Measurements from ENCODE around the gene CLEC4M. TPM values are rescaled to one million over a fixed set of nuclear protein-coding genes. Genes with fewer than 3 reads are reported as not detected.

The CLEC4M gene
- total and polyA plus RNA-seq, 2 donors (not counting 1 experiment from before 2014, with no cell fraction given): not detected

DNA sequence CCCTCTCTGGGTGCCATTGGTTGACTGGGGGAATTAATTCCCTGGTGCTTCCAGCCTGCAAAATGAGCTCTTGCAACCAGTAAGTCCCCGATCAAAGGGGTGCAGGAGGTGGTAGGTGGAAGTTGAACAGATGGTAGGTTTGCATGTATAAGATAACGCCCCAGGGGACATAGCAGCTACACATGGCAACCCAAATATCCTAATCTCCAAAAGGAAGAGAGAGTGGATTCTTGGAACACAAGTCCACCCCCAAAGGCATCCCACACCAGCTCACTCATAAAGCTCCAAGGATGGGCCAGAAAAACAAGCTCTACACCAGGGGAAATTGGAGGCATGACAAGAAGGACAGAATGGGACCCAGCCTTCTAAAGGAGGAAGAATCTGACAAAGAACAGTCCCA is 20.5 kb upstream of the CLEC4M start:
- Histone ChIP-seq H3K79me2 (ENCODE audit: control insufficient read depth, insufficient read depth, low read length) (no peaks in the 10 kb centered on the region), H3K36me3 (ENCODE audit: control insufficient read depth, insufficient read depth, low read length) (no peaks in the 10 kb centered on the region), H3K9me3 (ENCODE audit: control insufficient read depth, insufficient read depth, low read depth, low read length) (no peaks in the 10 kb centered on the region), H3K27ac (ENCODE audit: insufficient read depth, low read length) (no peak overlapping the region), H3K4me3 (replicated peaks in 1 of 4; ENCODE audit: control extremely low read depth in 1 of 4, insufficient read depth in 1 of 4, low read depth in 3 of 4, low read length in 4 of 4) (no peak overlapping the region), H4K20me1 (ENCODE audit: control insufficient read depth, extremely low read depth, insufficient read depth, low read length) (no peaks in the 10 kb centered on the region), H3K4me2 (ENCODE audit: extremely low read depth, insufficient read depth, low read length) (no peak overlapping the region), H3K27me3 (ENCODE audit: control insufficient read depth, insufficient read depth, low read length) (no peaks in the 10 kb centered on the region), H2AFZ (ENCODE audit: low read length) (no peak overlapping the region), H3K9ac (ENCODE audit: insufficient read depth, low read length) (no peak overlapping the region), H3K4me1 (ENCODE audit: control insufficient read depth, extremely low read depth, insufficient read depth, low read length) (no peaks in the 10 kb centered on the region)
- TF ChIP-seq EZH2 (IDR thresholded peaks at IDR 0.05; ENCODE audit: low read length, missing control alignments): no peak
- TF ChIP-seq, protein P1, sequence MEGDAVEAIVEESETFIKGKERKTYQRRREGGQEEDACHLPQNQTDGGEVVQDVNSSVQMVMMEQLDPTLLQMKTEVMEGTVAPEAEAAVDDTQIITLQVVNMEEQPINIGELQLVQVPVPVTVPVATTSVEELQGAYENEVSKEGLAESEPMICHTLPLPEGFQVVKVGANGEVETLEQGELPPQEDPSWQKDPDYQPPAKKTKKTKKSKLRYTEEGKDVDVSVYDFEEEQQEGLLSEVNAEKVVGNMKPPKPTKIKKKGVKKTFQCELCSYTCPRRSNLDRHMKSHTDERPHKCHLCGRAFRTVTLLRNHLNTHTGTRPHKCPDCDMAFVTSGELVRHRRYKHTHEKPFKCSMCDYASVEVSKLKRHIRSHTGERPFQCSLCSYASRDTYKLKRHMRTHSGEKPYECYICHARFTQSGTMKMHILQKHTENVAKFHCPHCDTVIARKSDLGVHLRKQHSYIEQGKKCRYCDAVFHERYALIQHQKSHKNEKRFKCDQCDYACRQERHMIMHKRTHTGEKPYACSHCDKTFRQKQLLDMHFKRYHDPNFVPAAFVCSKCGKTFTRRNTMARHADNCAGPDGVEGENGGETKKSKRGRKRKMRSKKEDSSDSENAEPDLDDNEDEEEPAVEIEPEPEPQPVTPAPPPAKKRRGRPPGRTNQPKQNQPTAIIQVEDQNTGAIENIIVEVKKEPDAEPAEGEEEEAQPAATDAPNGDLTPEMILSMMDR (conservative IDR thresholded peaks at IDR 0.05 in 1 of 2, IDR thresholded peaks at IDR 0.05 in 1 of 2; ENCODE audit: low read depth in 1 of 2, low read length in 2 of 2): no peak
- no peak for DNase-seq (ENCODE audit: low read depth in 2 of 2)

DNA sequence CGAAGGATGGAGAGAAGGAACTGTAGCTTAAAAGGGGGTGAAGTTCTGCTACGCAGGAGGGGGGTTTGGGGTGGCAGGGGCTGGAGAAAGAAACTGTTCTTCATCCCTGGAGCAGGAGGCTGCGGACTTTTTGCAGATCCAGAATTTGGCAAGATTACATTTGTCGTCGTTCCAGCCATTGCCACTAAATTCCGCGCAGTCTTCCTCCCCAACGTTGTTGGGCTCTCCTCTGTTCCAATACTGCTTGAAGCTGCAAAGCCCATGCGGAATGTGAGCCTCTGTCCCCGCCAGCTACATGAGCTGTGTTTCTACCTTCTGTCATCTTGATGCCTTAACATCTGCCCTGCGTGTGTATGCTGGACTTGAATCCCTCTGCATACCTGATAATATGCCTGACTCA is 20.1 kb upstream of the CLEC4M start:
- no peak overlapping the region for H2AFZ ChIP-seq (ENCODE audit: low read length)
- H3K9me3 ChIP-seq (ENCODE audit: control insufficient read depth, insufficient read depth, low read depth, low read length): no peaks in the 10 kb centered on the region
- no peaks in the 10 kb centered on the region for H3K36me3 ChIP-seq (ENCODE audit: control insufficient read depth, insufficient read depth, low read length)
- no peaks in the 10 kb centered on the region for H3K79me2 ChIP-seq (ENCODE audit: control insufficient read depth, insufficient read depth, low read length)
- H3K27ac ChIP-seq (ENCODE audit: insufficient read depth, low read length): no peak overlapping the region
- no peak overlapping the region for H3K9ac ChIP-seq (ENCODE audit: insufficient read depth, low read length)
- H3K27me3 ChIP-seq (ENCODE audit: control insufficient read depth, insufficient read depth, low read length): no peaks in the 10 kb centered on the region
- H4K20me1 ChIP-seq (ENCODE audit: control insufficient read depth, extremely low read depth, insufficient read depth, low read length): no peaks in the 10 kb centered on the region
- DNase-seq (ENCODE audit: low read depth in 2 of 2): no peak
- H3K4me1 ChIP-seq (ENCODE audit: control insufficient read depth, extremely low read depth, insufficient read depth, low read length): no peaks in the 10 kb centered on the region
- H3K4me2 ChIP-seq (ENCODE audit: extremely low read depth, insufficient read depth, low read length): no peak overlapping the region
- TF ChIP-seq, protein P1 (conservative IDR thresholded peaks at IDR 0.05 in 1 of 2, IDR thresholded peaks at IDR 0.05 in 1 of 2; ENCODE audit: low read depth in 1 of 2, low read length in 2 of 2): no peak
- TF ChIP-seq EZH2 (IDR thresholded peaks at IDR 0.05; ENCODE audit: low read length, missing control alignments): no peak
- no peak overlapping the region for H3K4me3 ChIP-seq (replicated peaks in 1 of 4; ENCODE audit: control extremely low read depth in 1 of 4, insufficient read depth in 1 of 4, low read depth in 3 of 4, low read length in 4 of 4)

DNA sequence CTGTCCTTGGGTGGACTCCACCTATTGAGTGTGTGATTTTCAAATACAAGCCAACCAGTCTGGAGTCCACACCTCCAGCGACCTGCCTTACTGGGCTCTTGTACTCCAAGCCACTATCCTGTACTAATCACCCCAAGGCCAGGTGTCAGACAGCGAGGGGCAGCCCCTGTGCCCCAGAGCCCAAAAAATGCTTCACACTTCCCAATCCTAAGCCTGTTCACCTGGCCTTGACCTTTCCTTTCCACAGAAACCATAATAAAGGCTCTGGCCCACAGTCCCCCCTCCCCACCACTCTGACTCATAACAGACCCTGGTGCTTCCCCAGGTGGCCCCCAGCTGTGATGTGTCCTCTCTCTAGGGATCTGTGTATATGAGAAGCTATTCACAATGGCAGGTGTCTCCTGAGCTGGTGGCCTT is 19.6 kb upstream of the CLEC4M start:
- no peaks in the 10 kb centered on the region for H3K9me3 ChIP-seq (ENCODE audit: control insufficient read depth, insufficient read depth, low read depth, low read length)
- no peaks in the 10 kb centered on the region for H3K4me1 ChIP-seq (ENCODE audit: control insufficient read depth, extremely low read depth, insufficient read depth, low read length)
- no peaks in the 10 kb centered on the region for H3K27me3 ChIP-seq (ENCODE audit: control insufficient read depth, insufficient read depth, low read length)
- H4K20me1 ChIP-seq (ENCODE audit: control insufficient read depth, extremely low read depth, insufficient read depth, low read length): no peaks in the 10 kb centered on the region
- no peaks in the 10 kb centered on the region for H3K79me2 ChIP-seq (ENCODE audit: control insufficient read depth, insufficient read depth, low read length)
- no peak overlapping the region for H2AFZ ChIP-seq (ENCODE audit: low read length)
- H3K4me3 ChIP-seq (replicated peaks in 1 of 4; ENCODE audit: control extremely low read depth in 1 of 4, insufficient read depth in 1 of 4, low read depth in 3 of 4, low read length in 4 of 4): no peak overlapping the region
- no peak overlapping the region for H3K4me2 ChIP-seq (ENCODE audit: extremely low read depth, insufficient read depth, low read length)
- no peak overlapping the region for H3K9ac ChIP-seq (ENCODE audit: insufficient read depth, low read length)
- H3K27ac ChIP-seq (ENCODE audit: insufficient read depth, low read length): no peak overlapping the region
- no peak for DNase-seq (ENCODE audit: low read depth in 2 of 2)
- no peaks in the 10 kb centered on the region for H3K36me3 ChIP-seq (ENCODE audit: control insufficient read depth, insufficient read depth, low read length)
- TF ChIP-seq, protein P1 (conservative IDR thresholded peaks at IDR 0.05 in 1 of 2, IDR thresholded peaks at IDR 0.05 in 1 of 2; ENCODE audit: low read depth in 1 of 2, low read length in 2 of 2): no peak
- TF ChIP-seq EZH2 (IDR thresholded peaks at IDR 0.05; ENCODE audit: low read length, missing control alignments): no peak
